Measurements from ENCODE around the gene TBRG1. TPM values are rescaled to one million over a fixed set of nuclear protein-coding genes. Genes with fewer than 3 reads are reported as not detected.
"Not testable (repeated sequence)": the region's sequence is repeated elsewhere in the genome, so short reads cannot be mapped to it uniquely, and the experiment has no call there.

Gene TBRG1
- 46.9 TPM for polyA plus RNA-seq (2012; ENCODE audit: insufficient read depth, insufficient read length)

- DNase-seq (ENCODE audit: low read depth, low spot score), result peak; percentile 90
- peak within 1 kb of the TSS; percentile 99 for H3K4me3 ChIP-seq (ENCODE audit: low read length)
These were observed at the start of gene TBRG1 for GRCh38 chr11:124622531-124623451. Gene TBRG1, plus strand, starts transcription at chr11:124622864. Its CDS starts 220 bp downstream, at chr11:124623084.

- no peak for DNase-seq (ENCODE audit: low read depth, low spot score)
- no peak overlapping the region for H3K4me3 ChIP-seq (ENCODE audit: low read length)
These were observed 44.8 kb upstream of the TBRG1 start for GRCh38 chr11:124577716-124578427.

GRCh38 chr11:124578761-124579160, 43.9 kb upstream of the TBRG1 start:
- H3K4me3 ChIP-seq (ENCODE audit: low read length), result no peak overlapping the region
- DNase-seq (ENCODE audit: low read depth, low spot score), result no peak

GRCh38 chr11:124581817-124582216, 40.8 kb upstream of the TBRG1 start:
- no peak overlapping the region for H3K4me3 ChIP-seq (ENCODE audit: low read length)
- DNase-seq (ENCODE audit: low read depth, low spot score), result no peak

GRCh38 chr11:124582565-124582964, 40.1 kb upstream of the TBRG1 start:
- no peak overlapping the region for H3K4me3 ChIP-seq (ENCODE audit: low read length)
- no peak for DNase-seq (ENCODE audit: low read depth, low spot score)

GRCh38 chr11:124583781-124584180, 38.9 kb upstream of the TBRG1 start:
- no peak overlapping the region for H3K4me3 ChIP-seq (ENCODE audit: low read length)
- no peak for DNase-seq (ENCODE audit: low read depth, low spot score)

GRCh38 chr11:124584681-124585372, 37.8 kb upstream of the TBRG1 start:
- H3K4me3 ChIP-seq (ENCODE audit: low read length), result no peak overlapping the region
- DNase-seq (ENCODE audit: low read depth, low spot score), result no peak

GRCh38 chr11:124586238-124586860, 36.3 kb upstream of the TBRG1 start:
- DNase-seq (ENCODE audit: low read depth, low spot score), result peak; percentile 55

GRCh38 chr11:124591430-124591829, 31.2 kb upstream of the TBRG1 start:
- H3K4me3 ChIP-seq (ENCODE audit: low read length), result no peak overlapping the region
- DNase-seq (ENCODE audit: low read depth, low spot score), result no peak

More at GRCh38 chr11:124586238-124586860, 36.3 kb upstream of the TBRG1 start:
- H3K4me3 ChIP-seq (ENCODE audit: low read length), result no peak overlapping the region

- H3K4me3 ChIP-seq (ENCODE audit: low read length), result no peak overlapping the region
- no peak for DNase-seq (ENCODE audit: low read depth, low spot score)
These were observed 30.0 kb upstream of the TBRG1 start for GRCh38 chr11:124592627-124593026.

GRCh38 chr11:124595302-124595701, 27.4 kb upstream of the TBRG1 start:
- no peak for DNase-seq (ENCODE audit: low read depth, low spot score)
- no peak overlapping the region for H3K4me3 ChIP-seq (ENCODE audit: low read length)

GRCh38 chr11:124597626-124598025, 25.0 kb upstream of the TBRG1 start:
- DNase-seq (ENCODE audit: low read depth, low spot score), result no peak
- H3K4me3 ChIP-seq (ENCODE audit: low read length), result no peak overlapping the region

GRCh38 chr11:124600621-124601320, 21.9 kb upstream of the TBRG1 start:
- no peak overlapping the region for H3K4me3 ChIP-seq (ENCODE audit: low read length)
- DNase-seq (ENCODE audit: low read depth, low spot score), result no peak

GRCh38 chr11:124602193-124602592, 20.5 kb upstream of the TBRG1 start:
- DNase-seq (ENCODE audit: low read depth, low spot score), result no peak
- no peak overlapping the region for H3K4me3 ChIP-seq (ENCODE audit: low read length)

GRCh38 chr11:124602723-124603122, 19.9 kb upstream of the TBRG1 start:
- not testable (repeated sequence) for H3K4me3 ChIP-seq (ENCODE audit: low read length); DNase-seq (ENCODE audit: low read depth, low spot score)

GRCh38 chr11:124605719-124606118, 16.9 kb upstream of the TBRG1 start:
- H3K4me3 ChIP-seq (ENCODE audit: low read length), result no peak overlapping the region

GRCh38 chr11:124608147-124608546, 14.5 kb upstream of the TBRG1 start:
- DNase-seq (ENCODE audit: low read depth, low spot score), result no peak

More at GRCh38 chr11:124605719-124606118, 16.9 kb upstream of the TBRG1 start:
- no peak for DNase-seq (ENCODE audit: low read depth, low spot score)

GRCh38 chr11:124610295-124610694, 12.4 kb upstream of the TBRG1 start:
- DNase-seq (ENCODE audit: low read depth, low spot score), result no peak
- H3K4me3 ChIP-seq (ENCODE audit: low read length), result no peak overlapping the region

More at GRCh38 chr11:124608147-124608546, 14.5 kb upstream of the TBRG1 start:
- no peak overlapping the region for H3K4me3 ChIP-seq (ENCODE audit: low read length)
